Measurements from ENCODE around the gene PTPRM.

The PTPRM gene

GRCh38 chr18:7824970-7825369 lies 257.9 kb downstream of the PTPRM start:
- no peaks in the 10 kb centered on the region for H3K9me2 ChIP-seq (replicated peaks; ENCODE audit: insufficient read depth, low read length)
- no peaks in the 10 kb centered on the region for H3K79me2 ChIP-seq (ENCODE audit: low read length)
- no peaks in the 10 kb centered on the region for H3K27me3 ChIP-seq (replicated peaks; ENCODE audit: insufficient read depth, low read length)
- H2AFZ ChIP-seq (ENCODE audit: low read length), result no peak overlapping the region
- H3K36me3 ChIP-seq (replicated peaks; ENCODE audit: insufficient read depth, low read length), result no peaks in the 10 kb centered on the region
- no peak overlapping the region for H3K9ac ChIP-seq (ENCODE audit: low read length)
- H3K4me3 ChIP-seq (ENCODE audit: low read length), result no peak overlapping the region
- H4K20me1 ChIP-seq (ENCODE audit: insufficient read depth, low read length), result no peaks in the 10 kb centered on the region
- no peak for DNase-seq
- no peak overlapping the region for H3K4me2 ChIP-seq (ENCODE audit: low read depth, low read length)
- no peaks in the 10 kb centered on the region for H3K9me3 ChIP-seq (replicated peaks; ENCODE audit: insufficient read depth, low read length)
- H3K4me1 ChIP-seq (ENCODE audit: low read length), result 0 out of 2 replicates have a peak, but pooled peaks cover 3% of the 10 kb centered on the region
- TF ChIP-seq EZH2phosphoT487 (IDR thresholded peaks at IDR 0.05; ENCODE audit: low read length) (no peak), CTCF (IDR thresholded peaks at IDR 0.05; ENCODE audit: low read length) (no peak), EZH2 (optimal IDR thresholded peaks at IDR 0.05; ENCODE audit: low read depth, low read length) (no peak)
- no peaks in the 10 kb centered on the region for H3F3A ChIP-seq (ENCODE audit: insufficient read depth, low read length)
- H3K27ac ChIP-seq (ENCODE audit: low read length), result no peak overlapping the region

GRCh38 chr18:7830468-7830867 lies 263.4 kb downstream of the PTPRM start:
- no peaks in the 10 kb centered on the region for H3K79me2 ChIP-seq (ENCODE audit: low read length)
- H4K20me1 ChIP-seq (ENCODE audit: insufficient read depth, low read length), result no peaks in the 10 kb centered on the region
- H3K4me2 ChIP-seq (ENCODE audit: low read depth, low read length), result no peak overlapping the region
- no peak overlapping the region for H2AFZ ChIP-seq (ENCODE audit: low read length)
- H3K27ac ChIP-seq (ENCODE audit: low read length), result no peak overlapping the region
- H3K36me3 ChIP-seq (replicated peaks; ENCODE audit: insufficient read depth, low read length), result no peaks in the 10 kb centered on the region
- H3K9me3 ChIP-seq (replicated peaks; ENCODE audit: insufficient read depth, low read length), result no peaks in the 10 kb centered on the region
- no peak overlapping the region for H3K4me3 ChIP-seq (ENCODE audit: low read length)
- H3K27me3 ChIP-seq (replicated peaks; ENCODE audit: insufficient read depth, low read length), result no peaks in the 10 kb centered on the region
- no peaks in the 10 kb centered on the region for H3F3A ChIP-seq (ENCODE audit: insufficient read depth, low read length)
- H3K9me2 ChIP-seq (replicated peaks; ENCODE audit: insufficient read depth, low read length), result no peaks in the 10 kb centered on the region
- TF ChIP-seq EZH2 (optimal IDR thresholded peaks at IDR 0.05; ENCODE audit: low read depth, low read length) (no peak), CTCF (IDR thresholded peaks at IDR 0.05; ENCODE audit: low read length) (no peak), EZH2phosphoT487 (IDR thresholded peaks at IDR 0.05; ENCODE audit: low read length) (no peak)
- H3K9ac ChIP-seq (ENCODE audit: low read length), result no peak overlapping the region
- DNase-seq, result peak; percentile 7
- no peaks in the 10 kb centered on the region for H3K4me1 ChIP-seq (ENCODE audit: low read length)

GRCh38 chr18:7839548-7839947 lies 272.4 kb downstream of the PTPRM start:
- Histone ChIP-seq H3K27me3 (replicated peaks; ENCODE audit: insufficient read depth, low read length) (no peaks in the 10 kb centered on the region), H3K9me3 (replicated peaks; ENCODE audit: insufficient read depth, low read length) (no peaks in the 10 kb centered on the region), H3K9me2 (replicated peaks; ENCODE audit: insufficient read depth, low read length) (no peaks in the 10 kb centered on the region), H3K9ac (ENCODE audit: low read length) (no peak overlapping the region), H4K20me1 (ENCODE audit: insufficient read depth, low read length) (no peaks in the 10 kb centered on the region), H3K4me3 (ENCODE audit: low read length) (no peak overlapping the region), H3K4me2 (ENCODE audit: low read depth, low read length) (no peak overlapping the region), H3K4me1 (ENCODE audit: low read length) (no peaks in the 10 kb centered on the region), H3F3A (ENCODE audit: insufficient read depth, low read length) (no peaks in the 10 kb centered on the region), H3K36me3 (replicated peaks; ENCODE audit: insufficient read depth, low read length) (no peaks in the 10 kb centered on the region), H3K27ac (ENCODE audit: low read length) (no peak overlapping the region), H3K79me2 (ENCODE audit: low read length) (no peaks in the 10 kb centered on the region), H2AFZ (ENCODE audit: low read length) (no peak overlapping the region)
- TF ChIP-seq EZH2phosphoT487 (IDR thresholded peaks at IDR 0.05; ENCODE audit: low read length) (no peak), CTCF (IDR thresholded peaks at IDR 0.05; ENCODE audit: low read length) (no peak), EZH2 (optimal IDR thresholded peaks at IDR 0.05; ENCODE audit: low read depth, low read length) (no peak)
- no peak for DNase-seq
